ENCODE results near the gene FAM81B.

DNA sequence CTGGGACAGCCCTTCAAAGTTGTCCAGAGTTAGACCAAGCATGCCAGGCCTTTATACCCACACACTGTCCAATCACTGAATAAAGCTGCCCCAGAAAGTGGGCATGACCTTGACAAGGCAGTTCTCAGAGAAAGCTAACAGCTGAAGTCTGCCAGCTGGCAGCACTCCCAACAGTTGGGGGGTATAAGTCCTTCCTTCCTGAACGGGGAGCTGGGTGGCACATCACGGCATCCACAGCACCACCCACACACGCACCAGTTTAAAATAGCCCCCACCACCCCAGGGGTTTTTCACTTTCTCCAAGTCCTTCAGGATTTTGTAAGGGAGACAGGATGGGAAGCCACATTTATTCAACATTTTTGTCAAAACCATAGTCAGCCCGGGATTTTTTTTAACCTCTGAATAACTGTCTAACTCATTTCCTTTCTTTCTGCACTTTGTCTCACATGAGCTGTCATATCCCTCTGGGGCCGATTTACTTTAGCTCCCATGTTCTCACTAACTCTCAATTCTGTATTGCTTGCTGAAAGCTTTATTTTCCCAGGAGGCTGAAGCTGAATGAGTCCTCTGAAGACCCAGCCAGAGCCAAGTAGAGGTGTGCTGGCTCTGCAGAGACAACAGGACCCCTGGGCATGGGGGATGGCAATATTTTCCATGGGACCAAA is 15.4 kb downstream of the FAM81B start:
- TF ChIP-seq, protein P1, sequence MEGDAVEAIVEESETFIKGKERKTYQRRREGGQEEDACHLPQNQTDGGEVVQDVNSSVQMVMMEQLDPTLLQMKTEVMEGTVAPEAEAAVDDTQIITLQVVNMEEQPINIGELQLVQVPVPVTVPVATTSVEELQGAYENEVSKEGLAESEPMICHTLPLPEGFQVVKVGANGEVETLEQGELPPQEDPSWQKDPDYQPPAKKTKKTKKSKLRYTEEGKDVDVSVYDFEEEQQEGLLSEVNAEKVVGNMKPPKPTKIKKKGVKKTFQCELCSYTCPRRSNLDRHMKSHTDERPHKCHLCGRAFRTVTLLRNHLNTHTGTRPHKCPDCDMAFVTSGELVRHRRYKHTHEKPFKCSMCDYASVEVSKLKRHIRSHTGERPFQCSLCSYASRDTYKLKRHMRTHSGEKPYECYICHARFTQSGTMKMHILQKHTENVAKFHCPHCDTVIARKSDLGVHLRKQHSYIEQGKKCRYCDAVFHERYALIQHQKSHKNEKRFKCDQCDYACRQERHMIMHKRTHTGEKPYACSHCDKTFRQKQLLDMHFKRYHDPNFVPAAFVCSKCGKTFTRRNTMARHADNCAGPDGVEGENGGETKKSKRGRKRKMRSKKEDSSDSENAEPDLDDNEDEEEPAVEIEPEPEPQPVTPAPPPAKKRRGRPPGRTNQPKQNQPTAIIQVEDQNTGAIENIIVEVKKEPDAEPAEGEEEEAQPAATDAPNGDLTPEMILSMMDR (optimal IDR thresholded peaks at IDR 0.05 in 1 of 3, IDR thresholded peaks at IDR 0.05 in 1 of 3, conservative IDR thresholded peaks at IDR 0.05 in 1 of 3; ENCODE audit: extremely low read depth in 1 of 3, insufficient read depth in 2 of 3, low read length in 3 of 3): no peak
- no peak for TF ChIP-seq EZH2 (IDR thresholded peaks at IDR 0.05; ENCODE audit: low read length)
